SW 1271 (cell line): Measurements from ENCODE around the gene C3orf52.

Experiments used
- DNase-seq, 2 experiments: peaks; one replicate each; lab custom pipeline; 2025; lab: John Stamatoyannopoulos, UW

Gene C3orf52

GRCh38 chr3:112119962-112120836 lies 34.0 kb downstream of the C3orf52 start:
- no peak for DNase-seq

- no peak for DNase-seq
Measured at GRCh38 chr3:112121577-112122547, 35.7 kb downstream of the C3orf52 start.

GRCh38 chr3:112122870-112123269 lies 36.7 kb downstream of the C3orf52 start:
- DNase-seq: no peak

- DNase-seq: no peak
Measured at GRCh38 chr3:112123548-112123947, 37.4 kb downstream of the C3orf52 start.

- no peak for DNase-seq
Measured at GRCh38 chr3:112124907-112125607, 38.9 kb downstream of the C3orf52 start.

- DNase-seq: no peak
Measured at GRCh38 chr3:112126511-112126911, 40.3 kb downstream of the C3orf52 start.

- DNase-seq: no peak
Measured at GRCh38 chr3:112127522-112128494, 41.6 kb downstream of the C3orf52 start.

GRCh38 chr3:112128843-112129727 lies 42.9 kb downstream of the C3orf52 start:
- DNase-seq: no peak

GRCh38 chr3:112129925-112130637 lies 43.9 kb downstream of the C3orf52 start:
- no peak for DNase-seq

- no peak for DNase-seq
Measured at GRCh38 chr3:112130638-112130993, 44.4 kb downstream of the C3orf52 start.

- DNase-seq: no peak
Measured at GRCh38 chr3:112131111-112131510, 44.9 kb downstream of the C3orf52 start.

GRCh38 chr3:112132088-112132487 lies 45.9 kb downstream of the C3orf52 start:
- no peak for DNase-seq

- no peak for DNase-seq
Measured at GRCh38 chr3:112132554-112132953, 46.4 kb downstream of the C3orf52 start.

- DNase-seq: no peak
Measured at GRCh38 chr3:112132975-112133448, 46.8 kb downstream of the C3orf52 start, which contains the start of gene GCSAM. Gene GCSAM (minus strand): TSS chr3:112133248. CDS start chr3:112133120, 128 bp downstream.

- no peak for DNase-seq
Measured at GRCh38 chr3:112133626-112134334, 47.6 kb downstream of the C3orf52 start.

- no peak for DNase-seq
Measured at GRCh38 chr3:112134335-112135124, 48.3 kb downstream of the C3orf52 start.

- DNase-seq: no peak
Measured at GRCh38 chr3:112136046-112136445, 49.9 kb downstream of the C3orf52 start.
